Uterus (tissue), 4 donors: Measurements from ENCODE around the gene PBXIP1. TPM values are rescaled to one million over a fixed set of nuclear protein-coding genes. Genes with fewer than 3 reads are reported as not detected.
"Not testable (repeated sequence)": the region's sequence is repeated elsewhere in the genome, so short reads cannot be mapped to it uniquely, and the experiment has no call there.

Source experiments
- DNase-seq, 2 donors: peaks; one replicate each; pipeline ENCODE4 v3.0.0-alpha.2; 2019 to 2020
- H3K27ac ChIP-seq, 2 donors: fragments of 200-600 bp; sonication (generic); 1 replicate in 1 of 2; 2 replicates in 1 of 2; pipeline ENCODE4 v1.5.1; 2016 to 2018
- H3K27me3 ChIP-seq, 2 donors: fragments of 200-600 bp; sonication (generic); one replicate each; pipeline ENCODE4 v1.5.1; 2018 to 2019; ENCODE audit warnings: control low read depth in 1 of 2
- H3K36me3 ChIP-seq, 2 donors: fragments of 200-600 bp; sonication (generic); one replicate each; pipeline ENCODE4 v1.5.1; 2019; ENCODE audit warnings: control low read depth in 1 of 2
- H3K4me1 ChIP-seq, 2 donors: fragments of 200-600 bp; sonication (generic); one replicate each; pipeline ENCODE4 v1.5.1; 2018 to 2019; ENCODE audit warnings: control low read depth in 1 of 2
- H3K4me3 ChIP-seq, 2 donors: fragments of 200-600 bp; sonication (generic); 1 replicate in 1 of 2; 2 replicates in 1 of 2; pipeline ENCODE4 v1.5.1; 2018 to 2019; ENCODE audit warnings: mild to moderate bottlenecking in 1 of 2
- H3K9me3 ChIP-seq, 2 donors: fragments of 200-600 bp; sonication (generic); one replicate each; pipeline ENCODE4 v1.5.1; 2019; ENCODE audit warnings: control low read depth in 1 of 2
- POLR2A ChIP-seq, 2 donors: fragments of 450-650 bp; IDR thresholded peaks; one replicate each; pipeline ENCODE4 v1.6.1; 2016; ENCODE audit warnings: antibody characterized with exemption in 2 of 2, mild to moderate bottlenecking in 1 of 2, moderate library complexity in 1 of 2
- intact Hi-C: fragments of 100-400 bp; cut with DNase I; formaldehyde crosslinking; loops from one replicate; pipeline ENCODE4 v1.15.1; 2023; ENCODE audit warnings: low total_unique reads
- total RNA-seq, 4 donors: library from RNA; depleted of rRNA in 3 of 4; stranded (reverse); fragments of >200 nt in 3 of 4; gene quantifications; one replicate each; pipeline versions ENCODE4 v1.1.0 to v1.2.4, GENCODE V29; 2014 to 2023
- TF ChIP-seq, protein P1 (sequence below), 4 experiments: fragments of 200-600 bp in 2 of 4; fragments of 450-650 bp in 2 of 4; sonication (generic) in 2 of 4; IDR thresholded peaks; one replicate each; pipeline ENCODE4 v1.5.1; 2016 to 2019; ENCODE audit warnings: antibody characterized with exemption in 4 of 4, mild to moderate bottlenecking in 2 of 4, moderate library complexity in 1 of 4
- donor health status: DM: yes; HTN: yes; CAD: no.

PBXIP1 gene
- total RNA-seq, 4 donors from 2014 or later: 34.4 to 151 (median 88.6) TPM

DNA sequence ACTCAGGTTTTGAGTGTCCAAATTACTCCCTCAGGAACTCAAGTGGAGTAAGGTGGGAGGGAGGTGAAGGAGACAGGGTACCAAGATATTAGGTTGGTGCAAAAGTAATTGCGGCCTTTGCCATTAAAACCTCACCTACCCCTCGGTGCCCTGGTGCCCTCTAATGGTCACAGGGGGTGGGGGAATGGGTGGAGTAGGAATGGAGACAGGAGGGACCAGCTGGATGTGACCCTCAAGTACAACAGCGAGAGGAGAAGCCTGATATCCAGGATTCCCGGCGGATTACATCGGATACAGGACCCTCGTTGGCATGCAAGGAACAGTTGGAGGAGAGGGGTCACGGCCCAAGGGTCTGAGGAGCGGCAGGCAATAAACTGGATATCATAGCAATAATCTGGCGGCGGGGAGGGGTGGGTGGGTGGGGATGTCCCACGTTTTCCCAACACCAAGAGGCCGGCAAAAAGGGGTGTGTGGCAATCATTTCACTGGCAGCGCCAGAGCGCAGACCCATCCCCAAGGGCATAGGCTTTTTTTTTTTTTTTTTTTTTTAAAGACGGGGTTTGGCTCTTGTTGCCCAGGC, 42.4 kb upstream of the PBXIP1 start:
- H3K4me1 ChIP-seq: peaks cover 0 to 11% of the 10 kb centered on the region in 2 donors
- DNase-seq: no peak
- TF ChIP-seq, protein P1, sequence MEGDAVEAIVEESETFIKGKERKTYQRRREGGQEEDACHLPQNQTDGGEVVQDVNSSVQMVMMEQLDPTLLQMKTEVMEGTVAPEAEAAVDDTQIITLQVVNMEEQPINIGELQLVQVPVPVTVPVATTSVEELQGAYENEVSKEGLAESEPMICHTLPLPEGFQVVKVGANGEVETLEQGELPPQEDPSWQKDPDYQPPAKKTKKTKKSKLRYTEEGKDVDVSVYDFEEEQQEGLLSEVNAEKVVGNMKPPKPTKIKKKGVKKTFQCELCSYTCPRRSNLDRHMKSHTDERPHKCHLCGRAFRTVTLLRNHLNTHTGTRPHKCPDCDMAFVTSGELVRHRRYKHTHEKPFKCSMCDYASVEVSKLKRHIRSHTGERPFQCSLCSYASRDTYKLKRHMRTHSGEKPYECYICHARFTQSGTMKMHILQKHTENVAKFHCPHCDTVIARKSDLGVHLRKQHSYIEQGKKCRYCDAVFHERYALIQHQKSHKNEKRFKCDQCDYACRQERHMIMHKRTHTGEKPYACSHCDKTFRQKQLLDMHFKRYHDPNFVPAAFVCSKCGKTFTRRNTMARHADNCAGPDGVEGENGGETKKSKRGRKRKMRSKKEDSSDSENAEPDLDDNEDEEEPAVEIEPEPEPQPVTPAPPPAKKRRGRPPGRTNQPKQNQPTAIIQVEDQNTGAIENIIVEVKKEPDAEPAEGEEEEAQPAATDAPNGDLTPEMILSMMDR (IDR thresholded peaks at IDR 0.05): no peak
- TF ChIP-seq POLR2A (IDR thresholded peaks at IDR 0.05): no peak
- no peak overlapping the region for H3K4me3 ChIP-seq
- H3K27ac ChIP-seq: peak overlapping the region in 1 of 2 donors; percentile 95
- intact Hi-C loops: no loop called here
- H3K36me3 ChIP-seq: no peaks in the 10 kb centered on the region
- H3K9me3 ChIP-seq: no peaks in the 10 kb centered on the region
- H3K27me3 ChIP-seq: no peaks in the 10 kb centered on the region

DNA sequence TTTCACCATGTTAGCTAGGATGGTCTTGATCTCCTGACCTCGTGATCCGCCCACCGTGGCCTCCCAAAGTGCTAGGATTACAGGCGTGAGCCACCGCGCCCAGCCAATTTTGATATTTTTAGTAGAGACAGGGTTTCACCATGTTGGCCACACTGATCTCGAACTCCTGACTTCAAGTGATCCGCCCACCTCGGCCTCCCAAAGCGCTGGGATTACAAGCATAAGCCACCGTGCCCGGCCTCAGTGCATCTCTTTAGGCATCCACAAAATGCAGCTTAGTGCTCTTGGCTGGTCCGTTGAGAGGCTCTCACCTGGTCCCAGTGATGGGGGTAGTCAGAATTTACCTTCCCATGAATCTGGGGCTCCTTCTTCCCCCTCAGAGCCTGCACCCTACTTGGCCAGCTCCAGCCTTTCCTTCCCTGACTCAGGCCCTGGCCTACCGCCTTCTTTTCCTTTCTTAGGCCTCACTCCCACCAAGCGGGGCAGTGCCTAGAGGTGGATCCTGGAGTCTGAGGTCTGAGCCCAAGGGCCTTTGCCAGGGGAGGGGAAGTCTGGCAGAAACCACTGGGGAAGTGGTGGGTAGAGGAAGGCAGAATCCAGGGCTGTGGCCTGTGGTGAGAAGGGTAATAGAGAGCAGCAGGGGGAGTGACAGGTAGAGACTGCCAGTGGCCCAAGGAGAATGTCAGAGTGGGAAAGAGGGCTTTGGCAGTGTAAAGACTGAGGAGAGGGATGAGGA, 41.2 kb upstream of the PBXIP1 start:
- H3K27me3 ChIP-seq: no peaks in the 10 kb centered on the region
- intact Hi-C loops: no loop called here
- no peak for DNase-seq

DNA sequence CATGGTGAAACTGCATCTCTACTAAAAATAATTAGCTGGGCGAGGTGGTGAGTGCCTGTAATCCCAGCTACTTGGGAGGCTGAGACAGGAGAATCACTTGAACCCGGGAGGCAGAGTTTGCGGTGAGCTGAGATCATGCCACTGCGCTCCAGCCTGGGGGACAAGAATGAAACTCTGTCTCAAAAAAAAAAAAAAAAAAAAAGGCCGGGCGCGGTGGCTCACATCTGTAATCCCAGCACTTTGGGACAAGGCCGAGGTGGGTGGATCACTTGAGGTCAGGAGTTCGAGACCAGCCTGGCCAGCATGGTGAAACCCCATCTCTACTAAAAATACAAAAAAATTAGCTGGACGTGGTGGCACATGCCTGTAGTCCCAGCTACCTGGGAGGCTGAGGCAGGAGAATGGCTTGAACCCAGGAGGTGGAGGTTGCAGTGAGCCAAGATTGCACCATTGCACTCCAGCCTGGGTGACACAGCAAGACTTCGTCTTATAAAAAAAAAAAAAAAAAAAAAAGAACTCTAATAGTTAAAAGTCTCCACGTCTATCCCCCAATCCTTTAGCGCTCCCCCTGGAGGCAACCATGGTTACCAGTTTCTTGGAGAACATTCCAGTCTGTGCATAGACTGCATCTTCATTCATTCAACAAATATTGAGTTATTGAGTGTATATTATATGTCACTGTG, 39.5 kb upstream of the PBXIP1 start:
- H3K9me3 ChIP-seq, H3K36me3 ChIP-seq, H3K4me3 ChIP-seq, H3K27ac ChIP-seq, H3K27me3 ChIP-seq, intact Hi-C loops: not testable (repeated sequence)
- DNase-seq: peak; percentile 66 to 76
- TF ChIP-seq, protein P1 (IDR thresholded peaks at IDR 0.05): peak; percentile 24 to 43 (median 34)
- H3K4me1 ChIP-seq: peaks cover 0 to 11% of the 10 kb centered on the region in 2 donors

More for the DNA sequence above, 41.2 kb upstream of the PBXIP1 start:
- Histone ChIP-seq H3K9me3 (no peaks in the 10 kb centered on the region), H3K27ac (no peak overlapping the region), H3K4me1 (peaks cover 0 to 11% of the 10 kb centered on the region in 2 donors), H3K36me3 (no peaks in the 10 kb centered on the region), H3K4me3 (no peak overlapping the region)
- TF ChIP-seq POLR2A (IDR thresholded peaks at IDR 0.05): no peak
- TF ChIP-seq, protein P1 (IDR thresholded peaks at IDR 0.05): no peak

DNA sequence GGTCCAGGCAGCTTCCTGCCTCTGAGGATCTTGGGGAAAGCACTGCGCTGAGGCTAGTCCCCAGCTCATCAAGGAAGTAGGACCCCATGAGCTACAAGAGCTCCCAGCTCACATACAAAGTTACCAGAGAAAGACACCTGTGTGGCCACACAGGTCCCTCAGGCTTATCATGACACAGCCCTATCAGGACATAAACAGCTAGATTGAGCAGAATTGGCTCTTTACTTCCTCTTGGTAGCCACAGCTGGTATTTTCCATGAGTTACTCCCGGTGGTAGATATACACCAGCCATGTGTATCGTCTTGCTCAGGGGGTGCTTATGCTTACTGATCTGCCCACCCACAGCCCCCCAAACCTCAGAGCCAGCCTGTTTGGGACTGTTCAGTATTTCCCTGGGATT, 38.7 kb upstream of the PBXIP1 start:
- Histone ChIP-seq H3K4me3 (no peak overlapping the region), H3K36me3 (no peaks in the 10 kb centered on the region), H3K4me1 (peaks cover 0 to 4% of the 10 kb centered on the region in 2 donors), H3K27me3 (no peaks in the 10 kb centered on the region), H3K9me3 (no peaks in the 10 kb centered on the region), H3K27ac (no peak overlapping the region)
- intact Hi-C loops: no loop called here
- no peak for DNase-seq
- TF ChIP-seq, protein P1 (IDR thresholded peaks at IDR 0.05): no peak
- no peak for TF ChIP-seq POLR2A (IDR thresholded peaks at IDR 0.05)

DNA sequence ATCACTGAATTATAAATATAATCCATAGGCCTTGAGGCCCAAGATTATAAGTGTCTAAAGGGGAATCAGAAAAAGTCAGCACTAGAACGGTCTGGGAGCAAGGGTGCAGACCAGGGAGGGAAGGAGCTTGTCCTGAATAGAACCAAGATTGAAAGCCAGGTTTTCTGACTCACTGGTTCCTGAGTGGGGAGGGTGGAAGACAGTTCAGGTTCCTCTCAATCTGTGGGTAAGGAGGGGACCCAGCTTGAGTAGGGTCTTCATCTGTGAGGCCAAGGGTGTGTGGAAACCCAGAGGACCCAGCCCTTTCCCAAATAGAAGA, 38.3 kb upstream of the PBXIP1 start:
- intact Hi-C loops: no loop called here
- DNase-seq: no peak

More for the DNA sequence above, 38.3 kb upstream of the PBXIP1 start:
- Histone ChIP-seq H3K4me3 (no peak overlapping the region), H3K4me1 (peaks cover 0 to under 1% of the 10 kb centered on the region in 2 donors), H3K36me3 (no peaks in the 10 kb centered on the region), H3K9me3 (no peaks in the 10 kb centered on the region), H3K27ac (no peak overlapping the region), H3K27me3 (no peaks in the 10 kb centered on the region)
- TF ChIP-seq, protein P1 (IDR thresholded peaks at IDR 0.05): no peak
- TF ChIP-seq POLR2A (IDR thresholded peaks at IDR 0.05): no peak
